Jurkat, Clone E6-1 (cell line): ENCODE measurements around the gene CEP89.
A peak's percentile ranks its signal among the peaks of the same experiment; 100 is the strongest.
"Not testable (repeated sequence)": the region's sequence is repeated elsewhere in the genome, so short reads cannot be mapped to it uniquely, and the experiment has no call there.

Experiments used
- DNase-seq: peaks from one replicate; pipeline ENCODE4 v3.0.0-alpha.2; 2011; ENCODE audit warnings: low read depth, low spot score
- H3K4me3 ChIP-seq: 2 replicates; pipeline ENCODE4 v1.5.1; 2011; ENCODE audit warnings: mild to moderate bottlenecking, low read length, control low read depth, moderate library complexity

The CEP89 gene

GRCh38 chr19:32971012-32971595 is 654 bp downstream of the CEP89 start:
- DNase-seq: no peak
- H3K4me3 ChIP-seq: peak overlapping the region; percentile 86

GRCh38 chr19:32969549-32969948 is 2.2 kb downstream of the CEP89 start:
- no peak overlapping the region for H3K4me3 ChIP-seq
- no peak for DNase-seq

- no peak overlapping the region for H3K4me3 ChIP-seq
- no peak for DNase-seq
Measured at GRCh38 chr19:32966750-32967149, 5.0 kb downstream of the CEP89 start.

DNA sequence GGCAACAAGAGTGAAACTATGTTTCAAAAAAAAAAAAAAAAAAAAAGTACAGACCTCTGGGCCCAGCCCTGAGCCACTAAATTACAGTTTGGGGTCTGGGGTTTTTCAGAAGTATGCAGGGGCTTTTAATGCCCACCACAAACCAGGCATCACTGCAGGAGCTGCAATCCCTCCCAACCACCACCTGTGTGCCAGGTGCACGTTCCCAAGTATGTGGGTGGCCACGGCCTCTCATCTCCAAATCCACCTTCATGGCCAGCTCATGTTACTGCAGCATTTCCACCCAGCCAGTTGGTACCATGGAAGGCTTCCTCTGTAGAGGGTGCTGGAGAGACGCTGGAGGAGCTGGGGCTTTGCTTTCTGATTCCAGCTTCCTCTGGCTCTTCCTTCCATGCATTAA is 26.5 kb downstream of the CEP89 start:
- DNase-seq: peak; percentile 55
- no peak overlapping the region for H3K4me3 ChIP-seq

GRCh38 chr19:32941273-32941672 is 30.5 kb downstream of the CEP89 start:
- DNase-seq, H3K4me3 ChIP-seq: not testable (repeated sequence)

- H3K4me3 ChIP-seq: no peak overlapping the region
- DNase-seq: no peak
Measured at GRCh38 chr19:32936065-32936464, 35.7 kb downstream of the CEP89 start.

DNA sequence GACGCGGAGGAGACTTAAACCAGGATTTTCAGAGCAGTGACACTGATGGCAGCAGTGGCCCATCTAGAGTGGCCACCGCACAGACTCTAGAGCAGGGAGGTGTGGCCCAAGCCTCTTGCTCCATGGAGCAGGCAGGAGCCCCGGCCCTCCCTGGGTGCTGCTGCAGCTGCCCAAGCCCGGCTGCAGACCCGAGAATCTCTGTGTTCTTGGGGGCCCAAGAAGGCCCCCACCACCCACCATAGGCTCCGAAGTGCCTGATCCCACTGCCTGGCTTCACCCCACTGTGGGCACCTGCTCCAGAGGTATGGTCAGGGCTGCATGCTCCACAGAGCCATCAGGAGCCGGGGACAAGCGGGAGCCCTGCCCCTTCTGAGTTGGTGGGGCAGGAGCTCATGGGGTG is 36.1 kb downstream of the CEP89 start:
- no peak overlapping the region for H3K4me3 ChIP-seq
- DNase-seq: no peak

DNA sequence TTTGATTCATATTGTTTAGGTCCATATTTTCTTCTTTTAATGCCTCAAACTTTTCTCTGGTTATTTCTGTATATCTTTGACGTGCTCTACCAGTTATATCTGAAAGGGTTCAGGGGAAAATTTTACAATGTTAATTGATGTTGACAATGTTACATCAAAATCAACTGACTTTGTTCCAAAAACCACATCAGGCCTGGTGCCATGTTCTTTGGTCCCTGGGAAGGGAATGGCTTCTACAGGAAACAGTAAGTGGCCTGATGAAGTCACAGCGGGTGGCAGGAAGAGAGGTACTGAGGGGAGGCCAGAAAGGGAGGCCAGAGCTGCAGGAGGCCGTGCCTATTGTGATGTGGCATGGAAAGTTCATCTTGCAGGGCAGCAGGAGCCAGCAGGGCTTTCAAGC is 38.2 kb downstream of the CEP89 start:
- DNase-seq: no peak
- no peak overlapping the region for H3K4me3 ChIP-seq

GRCh38 chr19:32930567-32930966 is 41.2 kb downstream of the CEP89 start:
- no peak overlapping the region for H3K4me3 ChIP-seq
- no peak for DNase-seq

DNA sequence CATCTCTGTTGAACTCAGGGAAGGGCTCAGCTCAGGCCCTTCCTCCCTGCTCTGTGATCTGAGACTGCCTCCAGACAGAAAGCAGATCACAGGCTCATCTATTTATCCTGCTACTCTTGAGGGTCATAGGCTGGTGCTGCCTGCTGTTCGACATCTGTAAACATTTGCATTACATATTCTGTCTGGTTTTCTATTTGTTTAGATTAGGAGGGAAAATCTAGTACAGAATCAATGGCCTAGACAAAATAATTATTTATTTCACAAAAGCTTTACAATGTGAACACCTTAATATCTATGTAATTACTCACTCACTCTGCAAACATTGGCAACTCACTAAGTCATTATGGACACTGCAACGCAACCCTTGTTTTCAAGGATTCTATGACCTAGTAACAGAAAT is 43.0 kb downstream of the CEP89 start:
- DNase-seq: no peak

DNA sequence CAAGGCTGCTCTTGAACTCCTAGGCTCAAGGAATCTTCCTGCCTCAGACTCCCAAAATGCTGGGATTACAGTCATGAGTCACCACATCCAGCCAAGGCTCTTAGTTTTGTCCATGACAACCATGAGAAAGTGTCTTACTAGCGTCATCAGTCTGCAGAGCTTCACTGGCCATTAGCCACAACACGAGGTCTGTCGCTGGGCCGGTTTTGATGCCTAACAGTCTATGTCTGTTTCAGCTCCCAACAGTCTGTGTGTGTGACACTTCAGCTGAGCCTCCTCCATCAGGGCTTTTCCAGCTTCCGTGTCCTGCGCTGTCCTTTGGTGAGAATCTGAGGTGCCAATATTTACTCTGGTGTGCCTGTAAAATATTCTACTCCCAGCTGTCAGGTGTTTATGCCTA is 47.6 kb downstream of the CEP89 start:
- H3K4me3 ChIP-seq: no peak overlapping the region
- DNase-seq: no peak

More for the DNA sequence above, 43.0 kb downstream of the CEP89 start:
- H3K4me3 ChIP-seq: no peak overlapping the region

- no peak for DNase-seq
- H3K4me3 ChIP-seq: no peak overlapping the region
Measured at GRCh38 chr19:32921624-32922023, 50.1 kb downstream of the CEP89 start.

- no peak for DNase-seq
- H3K4me3 ChIP-seq: no peak overlapping the region
Measured at GRCh38 chr19:32919365-32919764, 52.4 kb downstream of the CEP89 start.

DNA sequence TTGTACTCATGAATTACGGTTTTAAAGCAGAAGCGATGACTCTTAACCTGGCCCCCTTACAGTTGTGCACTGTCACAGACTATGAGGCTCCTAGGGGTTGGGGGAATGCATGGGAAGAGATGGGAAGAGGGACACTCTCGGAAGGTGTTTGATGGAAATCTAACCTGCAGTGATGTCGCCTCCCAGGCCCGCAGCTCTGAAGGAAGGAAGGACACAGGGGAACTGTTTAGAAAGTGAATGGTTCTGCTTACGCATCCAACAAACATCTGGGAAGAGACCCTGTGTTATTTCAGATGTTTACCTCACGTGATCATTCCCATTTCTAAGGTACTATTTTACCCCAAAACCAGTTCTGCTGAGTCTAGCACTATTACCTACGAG is 54.2 kb downstream of the CEP89 start:
- H3K4me3 ChIP-seq: no peak overlapping the region

GRCh38 chr19:32916969-32917615 is 54.7 kb downstream of the CEP89 start:
- H3K4me3 ChIP-seq: no peak overlapping the region
- no peak for DNase-seq

More for the DNA sequence above, 54.2 kb downstream of the CEP89 start:
- no peak for DNase-seq

DNA sequence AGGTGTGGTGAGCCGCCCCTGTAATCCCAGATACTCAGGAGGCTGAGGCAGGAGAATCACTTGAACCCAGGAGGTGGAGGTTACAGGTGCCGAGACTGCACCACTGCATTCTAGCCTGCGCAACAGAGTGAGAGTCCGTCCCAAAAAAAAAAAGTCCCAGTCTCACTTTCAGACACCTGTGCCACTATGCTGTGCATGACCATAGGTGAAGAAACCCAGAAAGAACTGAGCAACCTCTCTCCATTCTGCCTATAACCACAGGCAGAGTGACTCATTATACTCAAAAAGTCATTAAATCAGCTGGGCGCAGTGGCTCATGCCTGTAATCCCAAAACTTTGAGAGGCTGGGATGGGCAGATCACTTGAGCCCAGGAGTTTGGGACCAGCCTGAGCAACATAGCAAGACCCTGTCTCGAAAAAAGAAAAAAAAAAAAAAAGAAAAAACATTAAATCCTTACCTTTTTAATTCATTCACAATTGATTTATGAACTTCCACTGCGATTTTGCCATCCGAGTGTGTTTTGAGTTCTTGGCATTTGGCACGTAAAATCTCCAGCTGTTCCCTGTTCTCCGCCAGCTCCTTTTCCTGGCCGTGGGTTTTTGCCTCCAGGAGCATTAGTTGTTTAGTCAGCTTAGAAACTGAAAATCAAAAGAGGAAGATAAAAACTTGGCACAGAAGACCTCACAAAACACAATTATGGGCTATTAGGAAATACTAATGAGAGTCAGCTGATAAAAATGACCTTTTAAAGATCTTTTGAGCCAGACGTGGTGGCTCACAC is 56.7 kb downstream of the CEP89 start:
- H3K4me3 ChIP-seq: no peak overlapping the region
- DNase-seq: no peak

DNA sequence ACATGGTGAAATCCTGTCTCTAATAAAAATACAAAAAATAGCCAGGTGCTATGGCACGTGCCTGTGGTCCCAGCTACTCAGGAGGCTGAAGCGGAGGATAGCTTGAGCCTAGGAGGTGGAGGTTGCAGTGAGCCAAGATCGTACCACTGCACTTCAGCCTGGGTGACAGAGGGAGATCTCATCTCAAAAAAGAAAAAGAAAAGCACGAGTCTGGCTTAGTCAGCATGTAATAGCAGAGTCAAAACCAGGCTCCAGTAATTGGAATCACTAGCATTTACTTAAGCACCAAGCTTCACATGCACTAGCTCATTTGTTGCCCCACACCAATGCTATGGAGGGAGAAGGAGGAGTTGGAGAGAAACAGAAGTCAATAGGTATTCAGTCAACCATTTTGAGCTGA is 60.3 kb downstream of the CEP89 start:
- no peak overlapping the region for H3K4me3 ChIP-seq

GRCh38 chr19:32910874-32911273 is 60.9 kb downstream of the CEP89 start:
- DNase-seq: no peak
- H3K4me3 ChIP-seq: no peak overlapping the region

More for the DNA sequence above, 60.3 kb downstream of the CEP89 start:
- no peak for DNase-seq

DNA sequence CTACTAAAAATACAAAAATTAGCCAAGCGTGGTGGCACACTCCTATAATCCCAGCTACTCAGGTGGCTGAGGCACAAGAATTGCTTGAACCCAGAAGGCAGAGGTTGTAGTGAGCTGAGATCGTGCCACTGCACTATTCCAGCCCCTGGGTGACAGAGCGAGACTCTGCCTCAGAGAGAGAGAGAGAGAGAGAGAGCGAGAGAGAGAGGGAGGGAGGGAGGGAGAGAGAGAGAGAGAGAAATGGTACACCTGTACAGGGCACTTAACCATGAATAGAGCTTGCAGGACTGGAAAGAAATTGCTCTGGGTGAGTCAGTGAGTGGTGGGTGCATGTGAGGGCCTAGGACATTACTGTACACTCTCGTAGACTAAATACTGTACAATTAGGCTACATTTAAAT is 61.7 kb downstream of the CEP89 start:
- no peak overlapping the region for H3K4me3 ChIP-seq
- DNase-seq: no peak

DNA sequence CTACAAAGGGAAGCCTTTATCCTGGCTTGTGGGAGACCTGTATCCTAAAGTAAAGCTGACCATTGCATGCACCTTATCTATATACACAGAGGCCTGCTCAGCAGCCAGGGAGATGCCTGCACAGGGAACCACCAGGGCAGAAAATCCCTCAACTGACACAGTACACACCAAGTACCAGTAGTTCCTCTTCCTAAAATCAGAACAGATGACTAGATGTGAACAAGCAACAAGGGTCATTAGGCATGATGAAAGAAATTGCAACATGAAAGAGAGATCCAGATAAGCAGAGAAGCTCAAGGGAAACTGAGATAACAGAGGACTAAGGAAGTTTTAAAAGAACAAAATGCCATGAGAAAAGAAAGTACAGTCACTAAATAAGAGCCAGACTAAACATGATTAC is 62.5 kb downstream of the CEP89 start:
- H3K4me3 ChIP-seq: no peak overlapping the region
- no peak for DNase-seq
